GM18520 (cell line): Measurements from ENCODE around the gene GPATCH8.
A peak's percentile ranks its signal among the peaks of the same experiment; 100 is the strongest.

Experiments used
- ATAC-seq: cut with Tn5 transposase; IDR thresholded peaks from one replicate; pipeline ENCODE4 v1.9.1; 2021; ENCODE audit not compliant: unreplicated experiment

The GPATCH8 gene

DNA sequence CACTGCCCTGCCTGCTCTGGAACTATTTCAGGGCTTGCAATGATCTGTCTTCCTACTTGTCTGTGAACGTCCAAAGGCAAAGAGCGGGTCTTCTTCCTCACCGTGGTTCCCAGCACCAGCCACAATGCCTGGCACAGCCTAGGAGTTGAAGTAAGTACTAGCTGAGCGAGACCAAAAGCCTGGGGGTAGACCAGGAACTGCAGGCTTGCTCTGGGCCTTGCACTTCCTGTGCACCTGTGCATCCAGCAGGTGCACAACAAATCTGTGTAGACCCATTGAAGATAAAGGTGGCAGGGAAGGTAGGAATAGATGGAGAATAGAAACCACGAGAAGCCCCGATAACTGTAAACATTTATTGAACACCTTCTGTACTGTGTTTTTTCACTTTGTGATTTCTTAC lies 144.2 kb downstream of the GPATCH8 start:
- ATAC-seq = no peak

GRCh38 chr17:44358066-44358465 lies 145.1 kb downstream of the GPATCH8 start:
- ATAC-seq = no peak

DNA sequence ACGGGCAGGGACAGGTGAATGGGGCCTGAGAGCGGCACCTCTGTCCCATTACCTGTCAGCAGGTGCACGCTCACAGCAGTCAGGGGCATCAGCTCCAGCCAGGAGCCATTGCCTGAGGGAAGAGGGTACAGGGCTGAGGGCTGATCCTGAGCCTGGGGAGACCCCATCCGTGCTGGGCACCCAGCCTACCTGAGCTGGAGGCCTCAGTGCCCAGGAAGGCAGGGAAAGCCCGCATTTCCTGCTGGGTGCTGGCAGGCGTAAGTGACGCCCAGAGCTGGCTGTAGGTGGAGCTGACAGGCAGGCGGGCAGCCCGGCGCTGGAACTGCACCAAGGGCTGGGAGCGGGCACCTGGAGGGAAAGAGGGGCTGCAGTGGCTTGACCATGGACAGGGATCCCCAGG lies 147.0 kb downstream of the GPATCH8 start:
- ATAC-seq = no peak

DNA sequence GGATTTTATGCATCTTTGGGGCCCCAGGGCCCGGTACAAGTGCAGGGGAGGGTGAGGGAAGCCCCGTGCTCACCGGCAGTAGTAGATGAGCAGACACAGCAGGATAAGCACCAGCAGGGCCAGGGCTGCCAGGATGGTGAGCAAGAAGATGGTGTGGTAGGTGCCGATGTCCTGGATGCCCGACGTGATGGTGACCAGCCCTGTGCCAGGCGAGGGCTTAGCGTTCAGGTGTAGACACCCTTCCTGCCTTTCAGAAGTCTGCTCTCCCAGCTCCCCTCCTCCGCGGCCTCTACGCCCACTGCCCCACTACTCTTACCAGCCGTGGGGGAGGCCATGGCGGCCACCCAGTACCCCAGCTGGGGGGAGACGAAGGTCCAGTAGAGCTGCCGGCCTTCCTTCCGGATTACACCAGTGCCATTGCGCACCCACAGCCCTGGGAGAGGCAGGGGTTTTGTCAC lies 147.5 kb downstream of the GPATCH8 start:
- no peak for ATAC-seq

- no peak for ATAC-seq
Observed at GRCh38 chr17:44354582-44355561, 148.3 kb downstream of the GPATCH8 start.

- no peak for ATAC-seq
Observed at GRCh38 chr17:44353672-44354331, 149.4 kb downstream of the GPATCH8 start.

DNA sequence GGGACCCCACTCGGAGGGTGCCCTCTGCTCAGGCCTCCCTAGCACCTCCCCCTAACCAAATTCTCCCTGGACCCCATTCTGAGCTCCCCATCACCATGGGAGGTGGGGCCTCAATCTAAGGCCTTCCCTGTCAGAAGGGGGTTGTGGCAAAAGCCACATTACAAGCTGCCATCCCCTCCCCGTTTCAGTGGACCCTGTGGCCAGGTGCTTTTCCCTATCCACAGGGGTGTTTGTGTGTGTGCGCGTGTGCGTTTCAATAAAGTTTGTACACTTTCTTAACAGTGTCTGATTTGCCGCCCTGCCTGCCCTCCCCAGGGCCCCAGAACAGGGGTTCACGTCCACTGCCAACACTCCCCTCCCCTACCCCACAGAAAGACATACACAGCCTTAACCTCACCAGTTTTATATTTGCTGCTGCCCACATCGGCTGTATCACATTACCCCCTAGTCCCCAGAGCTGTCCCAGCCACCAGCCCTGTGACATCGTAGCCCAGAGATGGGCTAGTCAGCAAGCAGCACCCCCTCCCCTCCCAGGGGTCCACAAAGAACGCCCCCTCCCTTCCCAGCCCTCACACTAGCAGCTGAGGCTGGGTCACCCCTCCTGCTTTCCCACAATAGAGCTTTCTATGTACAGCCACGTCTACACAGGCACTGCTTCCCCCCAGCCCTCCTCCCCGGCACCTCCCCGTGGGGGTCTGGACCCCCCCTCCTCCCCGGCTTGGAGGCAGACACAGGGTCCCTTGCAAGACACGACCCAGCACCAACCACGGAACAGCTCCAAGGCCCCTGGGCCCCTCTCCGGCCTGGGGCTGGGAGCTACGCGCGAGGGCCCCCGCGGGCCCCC lies 150.2 kb downstream of the GPATCH8 start:
- no peak for ATAC-seq

DNA sequence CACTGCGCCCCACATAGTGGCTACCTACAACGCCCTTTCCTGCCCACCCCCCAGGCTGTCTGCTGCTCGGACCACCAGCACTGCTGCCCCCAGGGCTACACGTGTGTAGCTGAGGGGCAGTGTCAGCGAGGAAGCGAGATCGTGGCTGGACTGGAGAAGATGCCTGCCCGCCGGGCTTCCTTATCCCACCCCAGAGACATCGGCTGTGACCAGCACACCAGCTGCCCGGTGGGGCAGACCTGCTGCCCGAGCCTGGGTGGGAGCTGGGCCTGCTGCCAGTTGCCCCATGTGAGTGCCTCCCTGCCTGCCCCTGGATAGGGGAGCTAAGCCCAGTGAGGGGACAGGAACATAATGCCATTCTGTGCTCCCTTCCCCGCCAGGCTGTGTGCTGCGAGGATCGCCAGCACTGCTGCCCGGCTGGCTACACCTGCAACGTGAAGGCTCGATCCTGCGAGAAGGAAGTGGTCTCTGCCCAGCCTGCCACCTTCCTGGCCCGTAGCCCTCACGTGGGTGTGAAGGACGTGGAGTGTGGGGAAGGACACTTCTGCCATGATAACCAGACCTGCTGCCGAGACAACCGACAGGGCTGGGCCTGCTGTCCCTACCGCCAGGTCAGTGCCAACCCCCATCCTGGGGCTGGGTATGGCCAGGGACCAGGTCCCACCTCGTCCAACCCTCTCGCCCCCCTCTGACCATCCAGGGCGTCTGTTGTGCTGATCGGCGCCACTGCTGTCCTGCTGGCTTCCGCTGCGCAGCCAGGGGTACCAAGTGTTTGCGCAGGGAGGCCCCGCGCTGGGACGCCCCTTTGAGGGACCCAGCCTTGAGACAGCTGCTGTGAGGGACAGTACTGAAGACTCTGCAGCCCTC lies 151.0 kb downstream of the GPATCH8 start:
- ATAC-seq = no peak

GRCh38 chr17:44351464-44351863 lies 151.7 kb downstream of the GPATCH8 start:
- ATAC-seq = no peak

DNA sequence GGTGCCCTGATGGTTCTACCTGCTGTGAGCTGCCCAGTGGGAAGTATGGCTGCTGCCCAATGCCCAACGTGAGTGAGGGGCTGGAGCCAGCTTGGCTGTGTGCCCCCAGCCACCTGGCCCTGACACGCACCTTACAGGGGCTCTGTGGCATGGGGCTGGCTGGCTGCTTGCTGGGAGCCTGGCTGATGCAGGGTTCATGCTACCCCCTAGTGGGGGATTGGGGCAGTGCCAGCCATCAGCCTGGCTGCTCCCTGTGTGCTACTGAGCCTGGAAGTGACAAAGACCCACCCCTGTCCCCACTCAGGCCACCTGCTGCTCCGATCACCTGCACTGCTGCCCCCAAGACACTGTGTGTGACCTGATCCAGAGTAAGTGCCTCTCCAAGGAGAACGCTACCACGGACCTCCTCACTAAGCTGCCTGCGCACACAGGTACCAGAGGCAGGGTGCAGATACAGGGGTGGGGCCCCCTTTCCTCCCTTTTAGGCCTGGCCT lies 152.4 kb downstream of the GPATCH8 start:
- no peak for ATAC-seq

GRCh38 chr17:44349553-44350070 lies 153.6 kb downstream of the GPATCH8 start:
- no peak for ATAC-seq

DNA sequence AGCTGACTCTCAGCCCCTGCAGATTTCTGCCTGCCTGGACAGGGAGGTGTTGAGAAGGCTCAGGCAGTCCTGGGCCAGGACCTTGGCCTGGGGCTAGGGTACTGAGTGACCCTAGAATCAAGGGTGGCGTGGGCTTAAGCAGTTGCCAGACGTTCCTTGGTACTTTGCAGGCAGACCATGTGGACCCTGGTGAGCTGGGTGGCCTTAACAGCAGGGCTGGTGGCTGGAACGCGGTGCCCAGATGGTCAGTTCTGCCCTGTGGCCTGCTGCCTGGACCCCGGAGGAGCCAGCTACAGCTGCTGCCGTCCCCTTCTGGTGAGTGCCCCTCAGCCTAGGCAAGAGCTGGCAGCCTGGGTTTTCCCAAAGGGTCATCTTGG lies 154.2 kb downstream of the GPATCH8 start:
- ATAC-seq = no peak

- ATAC-seq = peak; percentile 42
Observed at GRCh38 chr17:44348234-44348987, 154.8 kb downstream of the GPATCH8 start.
